Left ventricle myocardium inferior (tissue), 1 donor: ENCODE results near the gene CAPN5. TPM values are rescaled to one million over a fixed set of nuclear protein-coding genes. Genes with fewer than 3 reads are reported as not detected.

Source experiments
- DNase-seq: peaks from one replicate; pipeline ENCODE4 v3.0.0-alpha.2; 2020
- H3K27ac ChIP-seq: fragments of 200-600 bp; replicated peaks from 2 replicates; pipeline ENCODE4 v1.8.0; 2021
- H3K27me3 ChIP-seq: fragments of 200-600 bp; 2 replicates; pipeline ENCODE4 v1.8.0; 2021; ENCODE audit warnings: low read depth
- H3K36me3 ChIP-seq: fragments of 200-600 bp; 2 replicates; pipeline ENCODE4 v1.8.0; 2021
- H3K4me1 ChIP-seq: fragments of 200-600 bp; 2 replicates; pipeline ENCODE4 v1.8.0; 2021
- H3K4me3 ChIP-seq: fragments of 200-600 bp; 2 replicates; pipeline ENCODE4 v1.8.0; 2021; ENCODE audit warnings: mild to moderate bottlenecking, moderate library complexity
- H3K9me3 ChIP-seq: fragments of 200-600 bp; replicated peaks from 2 replicates; pipeline ENCODE4 v1.8.0; 2021
- intact Hi-C: fragments of 100-400 bp; cut with micrococcal nuclease; formaldehyde crosslinking; loops from one replicate; pipeline ENCODE4 v1.11.0; 2022
- total RNA-seq: library from RNA; stranded (reverse); fragmentation: NEBNext Ultra II Directional; extraction: Animal tissue kit (Norgen Biotek cat#: 25700); gene quantifications from one replicate; pipeline ENCODE4 v1.2.1, GENCODE V29; 2021
- TF ChIP-seq, protein P1 (sequence below): fragments of 200-600 bp; IDR thresholded peaks from 2 replicates; pipeline ENCODE4 v1.8.0; 2021; ENCODE audit warnings: antibody characterized with exemption, mild to moderate bottlenecking, borderline replicate concordance
- donor health status: DM: no; HTN: yes; CAD: no; lungs with severe emphysema.

The CAPN5 gene
- total RNA-seq, 1 donor from 2014 or later, result 2.3 TPM

DNA sequence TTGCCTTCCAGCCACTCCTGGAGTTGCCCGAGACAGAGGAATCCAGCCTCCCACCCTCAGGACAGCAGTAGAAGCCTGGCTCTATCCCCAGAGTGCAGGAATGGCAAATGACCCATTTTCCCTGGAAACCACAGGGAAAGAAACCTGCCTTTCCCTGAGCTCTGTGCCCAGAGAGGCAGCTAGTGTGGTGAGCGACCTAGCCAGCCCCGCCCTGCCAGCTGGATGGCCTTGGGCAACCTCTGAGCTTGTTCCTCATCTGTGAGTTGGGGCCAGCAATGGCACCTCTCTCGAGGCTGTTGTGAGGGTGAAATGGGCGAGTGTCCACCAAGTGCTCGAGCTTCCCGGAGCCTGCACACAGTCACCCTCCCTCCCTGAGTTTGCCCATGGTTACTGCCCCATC, 39.5 kb downstream of the CAPN5 start:
- Histone ChIP-seq H3K36me3 (no peaks in the 10 kb centered on the region), H3K27ac (no peak overlapping the region), H3K9me3 (no peaks in the 10 kb centered on the region), H3K4me3 (no peak overlapping the region), H3K4me1 (peaks cover 12% of the 10 kb centered on the region), H3K27me3 (no peaks in the 10 kb centered on the region)
- intact Hi-C loops, result no loop called here
- DNase-seq, result no peak
- TF ChIP-seq, protein P1, sequence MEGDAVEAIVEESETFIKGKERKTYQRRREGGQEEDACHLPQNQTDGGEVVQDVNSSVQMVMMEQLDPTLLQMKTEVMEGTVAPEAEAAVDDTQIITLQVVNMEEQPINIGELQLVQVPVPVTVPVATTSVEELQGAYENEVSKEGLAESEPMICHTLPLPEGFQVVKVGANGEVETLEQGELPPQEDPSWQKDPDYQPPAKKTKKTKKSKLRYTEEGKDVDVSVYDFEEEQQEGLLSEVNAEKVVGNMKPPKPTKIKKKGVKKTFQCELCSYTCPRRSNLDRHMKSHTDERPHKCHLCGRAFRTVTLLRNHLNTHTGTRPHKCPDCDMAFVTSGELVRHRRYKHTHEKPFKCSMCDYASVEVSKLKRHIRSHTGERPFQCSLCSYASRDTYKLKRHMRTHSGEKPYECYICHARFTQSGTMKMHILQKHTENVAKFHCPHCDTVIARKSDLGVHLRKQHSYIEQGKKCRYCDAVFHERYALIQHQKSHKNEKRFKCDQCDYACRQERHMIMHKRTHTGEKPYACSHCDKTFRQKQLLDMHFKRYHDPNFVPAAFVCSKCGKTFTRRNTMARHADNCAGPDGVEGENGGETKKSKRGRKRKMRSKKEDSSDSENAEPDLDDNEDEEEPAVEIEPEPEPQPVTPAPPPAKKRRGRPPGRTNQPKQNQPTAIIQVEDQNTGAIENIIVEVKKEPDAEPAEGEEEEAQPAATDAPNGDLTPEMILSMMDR, result no peak

DNA sequence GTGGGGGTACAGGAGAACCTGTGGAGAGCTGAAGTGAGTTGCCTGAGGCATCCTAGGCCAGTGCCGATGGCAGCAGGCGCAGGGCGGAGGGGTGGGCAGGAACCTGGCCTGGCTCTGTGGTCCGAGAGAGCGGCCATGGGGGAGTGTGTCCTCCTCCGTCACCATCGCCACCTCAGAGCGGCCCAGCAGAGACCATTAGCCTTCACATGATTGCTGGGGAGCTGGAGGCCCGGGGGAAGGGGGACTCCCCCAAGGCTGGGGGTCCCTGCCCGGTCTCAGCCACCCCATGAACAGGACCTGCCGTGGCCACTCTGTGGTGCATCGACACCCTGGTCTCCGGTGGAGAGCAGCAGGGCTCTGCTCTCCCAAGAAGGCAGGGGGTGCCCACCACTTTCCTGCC, 40.0 kb downstream of the CAPN5 start:
- DNase-seq, result no peak
- Histone ChIP-seq H3K4me3 (no peak overlapping the region), H3K27ac (no peak overlapping the region), H3K9me3 (no peaks in the 10 kb centered on the region), H3K27me3 (no peaks in the 10 kb centered on the region), H3K36me3 (no peaks in the 10 kb centered on the region), H3K4me1 (peaks cover 12% of the 10 kb centered on the region)
- TF ChIP-seq, protein P1, result no peak
- intact Hi-C loops, result no loop called here

DNA sequence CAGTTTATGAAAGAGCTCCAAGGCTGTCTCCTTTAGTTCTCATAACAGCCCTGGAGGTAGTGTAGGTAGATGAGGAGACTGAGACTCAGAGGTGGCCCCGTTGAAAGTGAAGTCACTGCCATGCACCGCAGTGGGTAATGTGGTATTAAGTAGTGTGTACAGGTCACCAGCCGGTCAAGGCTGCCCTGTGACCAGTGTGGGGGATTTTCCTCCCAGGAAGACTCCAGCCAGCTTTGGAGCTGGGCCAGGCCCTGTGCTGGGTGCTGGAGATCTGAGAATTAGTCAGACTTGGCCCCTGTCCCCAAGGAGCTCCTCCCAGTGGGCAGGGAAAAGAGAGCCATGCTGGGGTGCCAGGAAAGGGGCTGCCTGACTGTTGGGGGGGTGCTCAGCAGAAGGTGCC, 41.2 kb downstream of the CAPN5 start:
- Histone ChIP-seq H3K27me3 (no peaks in the 10 kb centered on the region), H3K4me1 (peaks cover 12% of the 10 kb centered on the region), H3K4me3 (no peak overlapping the region), H3K36me3 (no peaks in the 10 kb centered on the region), H3K27ac (no peak overlapping the region), H3K9me3 (no peaks in the 10 kb centered on the region)
- intact Hi-C loops, result no loop called here
- no peak for DNase-seq
- TF ChIP-seq, protein P1, result no peak

DNA sequence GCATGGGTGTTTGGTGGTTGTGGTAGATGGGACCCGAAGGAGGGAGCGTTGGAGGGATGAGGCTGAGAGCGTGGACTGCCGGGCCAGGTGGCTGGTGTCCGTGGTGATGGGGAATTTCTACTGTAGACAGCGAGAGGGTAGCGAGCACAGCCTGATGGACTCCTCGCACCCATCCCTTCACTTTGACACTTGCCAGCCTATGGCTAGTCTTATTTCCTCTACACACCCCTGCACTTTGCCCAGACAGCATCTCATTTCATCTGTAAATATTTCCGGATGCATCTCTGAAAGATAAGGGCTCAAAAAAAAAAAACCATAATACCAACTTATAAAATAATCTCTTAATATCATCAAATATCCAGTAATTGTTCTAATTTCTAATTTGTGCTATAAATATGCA, 41.7 kb downstream of the CAPN5 start:
- no peak overlapping the region for H3K27ac ChIP-seq
- peaks cover 12% of the 10 kb centered on the region for H3K4me1 ChIP-seq
- intact Hi-C loops, result no loop called here
- H3K4me3 ChIP-seq, result no peak overlapping the region
- no peaks in the 10 kb centered on the region for H3K9me3 ChIP-seq
- TF ChIP-seq, protein P1, result no peak
- H3K27me3 ChIP-seq, result no peaks in the 10 kb centered on the region
- no peak for DNase-seq
- no peaks in the 10 kb centered on the region for H3K36me3 ChIP-seq

DNA sequence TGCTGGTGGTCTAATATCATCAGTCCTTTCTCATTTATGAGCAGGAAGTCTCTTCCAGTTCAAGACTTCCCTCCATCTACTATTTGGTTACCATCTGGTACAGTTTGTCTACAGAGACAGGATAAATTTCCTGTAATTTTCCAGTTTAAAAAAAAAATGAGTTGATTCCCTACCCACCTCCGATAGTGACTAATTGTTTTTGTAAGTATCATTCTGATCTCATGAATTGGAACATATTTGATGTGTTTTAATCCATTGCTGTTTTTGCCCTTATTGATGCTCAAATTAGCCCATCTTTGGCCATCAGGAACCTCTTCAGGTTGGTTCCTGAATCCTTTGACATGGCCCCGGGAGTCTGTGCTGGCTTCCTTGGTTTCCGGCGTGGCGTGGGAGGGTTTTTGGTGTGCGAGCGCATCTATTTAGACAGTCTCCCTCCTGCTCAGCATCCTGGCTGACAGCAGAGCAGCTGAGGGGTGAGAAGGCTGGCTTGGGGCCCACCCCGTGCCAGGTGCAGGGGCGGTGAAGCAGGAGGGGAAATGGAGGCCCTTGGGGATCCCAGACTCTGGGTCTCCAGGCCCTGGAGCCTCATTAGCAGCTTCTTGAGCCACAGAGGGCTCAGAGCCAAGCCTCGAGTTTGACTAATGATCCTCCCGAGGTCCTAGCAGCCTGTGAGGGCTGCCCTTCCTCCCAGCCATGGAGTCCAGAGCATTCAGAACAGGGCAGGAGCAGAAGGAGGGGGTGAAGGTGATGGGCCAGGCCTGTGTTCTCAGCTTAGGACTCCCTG, 42.7 kb downstream of the CAPN5 start:
- no peaks in the 10 kb centered on the region for H3K36me3 ChIP-seq
- H3K9me3 ChIP-seq, result no peaks in the 10 kb centered on the region
- intact Hi-C loops, result no loop called here
- DNase-seq, result no peak
- no peak overlapping the region for H3K27ac ChIP-seq
- peaks cover 12% of the 10 kb centered on the region for H3K4me1 ChIP-seq
- H3K27me3 ChIP-seq, result no peaks in the 10 kb centered on the region
- TF ChIP-seq, protein P1, result no peak
- H3K4me3 ChIP-seq, result no peak overlapping the region
